GM18951 (cell line): ENCODE data around the gene CAD.

ENCODE experiments used
- POLR2A ChIP-seq: IDR thresholded peaks from 4 replicates; pipeline ENCODE4 v1.6.1; 2011; ENCODE audit warnings: mild to moderate bottlenecking; ENCODE audit not compliant: insufficient read length, insufficient read depth; ENCODE audit errors: extremely low read depth
- in situ Hi-C: fragments of 300-500 bp; cut with MboI; formaldehyde crosslinking; loops from one replicate; pipeline ENCODE4 v1.12.0; 2022; ENCODE audit warnings: low sequenced_read_pairs, mixed read lengths, inconsistent platforms; ENCODE audit not compliant: unreplicated experiment

Gene CAD

GRCh38 chr2:27223416-27223815 lies 6.2 kb downstream of the CAD start:
- in situ Hi-C loops, result no loop called here
- TF ChIP-seq POLR2A, result no peak

- in situ Hi-C loops, result no loop called here
These were observed 8.4 kb downstream of the CAD start for GRCh38 chr2:27225526-27225925.

GRCh38 chr2:27227501-27227900 lies 10.3 kb downstream of the CAD start:
- in situ Hi-C loops, result no loop called here
- TF ChIP-seq POLR2A, result no peak

More at GRCh38 chr2:27225526-27225925, 8.4 kb downstream of the CAD start:
- TF ChIP-seq POLR2A, result no peak

GRCh38 chr2:27231921-27232320 lies 14.8 kb downstream of the CAD start:
- in situ Hi-C loops, result no loop called here
- no peak for TF ChIP-seq POLR2A

- TF ChIP-seq POLR2A, result no peak
- in situ Hi-C loops, result no loop called here
These were observed 16.2 kb downstream of the CAD start for GRCh38 chr2:27233341-27233740.

GRCh38 chr2:27236136-27236535 lies 19.0 kb downstream of the CAD start:
- in situ Hi-C loops, result no loop called here
- no peak for TF ChIP-seq POLR2A

- no peak for TF ChIP-seq POLR2A
- in situ Hi-C loops, result no loop called here
These were observed 19.5 kb downstream of the CAD start for GRCh38 chr2:27236626-27237025.

- in situ Hi-C loops, result no loop called here
- TF ChIP-seq POLR2A, result no peak
These were observed 20.3 kb downstream of the CAD start for GRCh38 chr2:27237341-27237945.

- in situ Hi-C loops, result no loop called here
- no peak for TF ChIP-seq POLR2A
These were observed 21.8 kb downstream of the CAD start for GRCh38 chr2:27238976-27239375.

GRCh38 chr2:27240406-27240805 lies 23.2 kb downstream of the CAD start:
- in situ Hi-C loops, result no loop called here
- no peak for TF ChIP-seq POLR2A

- in situ Hi-C loops, result no loop called here
- no peak for TF ChIP-seq POLR2A
These were observed 24.8 kb downstream of the CAD start for GRCh38 chr2:27241761-27242613.

GRCh38 chr2:27242614-27242951 lies 25.4 kb downstream of the CAD start:
- in situ Hi-C loops, result no loop called here
- TF ChIP-seq POLR2A, result no peak

- in situ Hi-C loops, result no loop called here
- no peak for TF ChIP-seq POLR2A
These were observed 26.4 kb downstream of the CAD start for GRCh38 chr2:27243391-27244130.

- in situ Hi-C loops, result no loop called here
- no peak for TF ChIP-seq POLR2A
These were observed 27.9 kb downstream of the CAD start for GRCh38 chr2:27245116-27245515.

- TF ChIP-seq POLR2A, result no peak
- in situ Hi-C loops, result no loop called here
These were observed 28.5 kb downstream of the CAD start for GRCh38 chr2:27245626-27246025.
